GM18873 (cell line): ENCODE results near the gene PRRX2.

Experiments
- ATAC-seq: cut with Tn5 transposase; IDR thresholded peaks from one replicate; pipeline ENCODE4 v1.9.1; 2021; ENCODE audit warnings: mild to moderate bottlenecking, moderate library complexity, moderate number of reproducible peaks; ENCODE audit not compliant: unreplicated experiment, low FRiP score

The PRRX2 gene

DNA sequence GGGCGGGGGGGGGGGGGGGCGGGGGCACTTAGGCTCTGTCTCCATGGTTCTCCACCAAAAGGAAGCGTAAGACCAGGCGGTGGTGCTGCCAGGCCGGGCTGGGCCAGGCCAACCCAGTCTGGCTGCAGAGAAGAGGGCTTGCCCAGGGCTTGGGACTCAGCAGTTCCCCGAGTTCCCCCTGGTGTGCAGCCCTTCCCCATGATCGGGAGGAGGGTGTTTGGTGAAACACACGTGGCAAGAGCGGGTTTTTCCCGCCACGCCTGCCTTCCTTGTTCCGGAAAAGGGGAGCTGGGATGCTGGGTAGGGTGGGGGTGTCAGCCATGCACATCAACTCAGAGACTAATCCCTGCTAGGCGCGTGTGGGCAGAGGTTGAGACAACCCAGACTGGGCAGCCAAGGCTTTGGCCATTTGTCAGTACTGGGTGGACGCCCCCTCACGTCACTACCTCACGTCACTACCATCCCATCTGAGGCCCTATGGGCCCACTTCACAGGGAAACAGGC, 32.9 kb downstream of the PRRX2 start:
- no peak for ATAC-seq

DNA sequence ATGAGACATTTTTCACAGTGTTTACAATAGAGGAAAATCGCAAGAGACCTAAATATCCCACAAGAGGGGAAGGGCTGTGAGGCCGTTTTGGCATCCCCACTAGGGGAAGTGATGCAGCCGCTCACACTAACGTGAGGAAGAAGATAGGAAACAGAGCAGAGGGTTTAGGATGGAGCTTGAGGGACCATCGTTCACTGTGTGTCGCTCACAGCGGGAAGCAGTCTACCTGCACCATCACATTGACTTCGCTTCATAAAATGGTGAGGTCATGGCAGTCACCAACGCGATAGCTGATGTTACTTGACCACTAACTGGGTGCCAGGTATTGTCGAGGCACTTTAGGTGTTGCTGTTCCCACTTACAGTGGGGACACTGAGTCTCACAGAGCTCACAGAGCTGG, 35.6 kb downstream of the PRRX2 start:
- no peak for ATAC-seq

DNA sequence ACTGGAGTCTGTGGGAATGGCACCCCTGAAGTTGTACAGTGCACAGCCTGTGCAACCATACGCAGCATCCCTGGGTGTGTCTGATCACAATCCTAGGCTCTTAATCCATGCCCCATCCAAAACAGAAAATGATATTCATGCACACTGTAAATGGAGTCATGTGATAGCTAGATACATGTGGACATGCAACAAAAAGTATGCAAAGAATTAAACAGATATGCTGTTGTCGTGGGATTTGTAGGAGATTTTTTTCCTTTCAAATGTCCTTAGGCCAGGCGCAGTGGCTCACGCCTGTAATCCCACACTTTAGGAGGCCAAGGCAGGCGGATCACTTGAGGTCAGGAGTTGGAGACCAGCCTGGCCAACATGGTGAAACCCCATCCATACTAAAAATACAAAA, 36.1 kb downstream of the PRRX2 start:
- no peak for ATAC-seq

DNA sequence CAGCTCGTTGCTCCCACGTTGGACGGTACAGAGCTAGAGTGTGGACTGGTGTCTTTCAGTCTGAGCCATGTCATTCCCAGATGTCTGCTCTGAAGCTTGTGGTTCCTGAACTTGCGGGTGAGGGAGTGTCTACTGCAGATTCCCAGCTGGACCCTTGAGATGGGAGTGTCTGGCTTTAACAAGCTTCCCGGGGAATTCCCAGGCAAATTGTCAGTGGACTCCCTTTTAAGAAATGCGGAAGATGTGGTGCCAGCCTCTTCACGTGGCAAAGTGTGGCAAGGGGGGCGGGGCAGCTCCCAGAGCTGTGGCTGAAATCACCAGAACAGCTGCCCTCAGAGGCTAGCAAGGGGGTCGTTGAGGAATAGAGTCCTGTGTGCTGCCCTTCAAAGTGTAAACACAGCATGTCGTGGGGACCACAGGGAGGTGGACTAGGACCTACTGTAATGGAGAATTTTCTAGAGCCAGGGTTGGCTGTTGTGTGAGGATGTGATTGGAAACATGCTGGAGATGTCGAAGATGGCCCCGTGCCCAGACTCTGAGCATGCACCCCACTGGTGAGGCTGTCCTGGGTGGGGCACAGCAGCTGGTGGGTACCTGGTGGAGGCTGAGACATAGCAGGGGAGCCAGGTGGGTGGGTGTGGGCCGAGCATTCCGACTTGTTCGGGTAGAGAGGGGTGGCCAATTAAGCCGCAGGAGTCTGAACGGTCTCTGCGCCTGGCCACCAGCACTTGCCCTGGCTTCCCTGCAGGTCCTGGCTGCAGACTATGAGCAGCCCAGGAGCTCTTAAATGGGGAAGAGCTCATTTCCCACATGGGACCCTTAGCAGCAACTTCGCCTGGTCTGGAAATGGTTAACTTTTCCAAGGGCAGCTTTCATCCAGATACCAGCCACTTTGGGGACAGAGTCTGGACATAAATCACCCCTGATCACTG, 37.4 kb downstream of the PRRX2 start:
- ATAC-seq = no peak

DNA sequence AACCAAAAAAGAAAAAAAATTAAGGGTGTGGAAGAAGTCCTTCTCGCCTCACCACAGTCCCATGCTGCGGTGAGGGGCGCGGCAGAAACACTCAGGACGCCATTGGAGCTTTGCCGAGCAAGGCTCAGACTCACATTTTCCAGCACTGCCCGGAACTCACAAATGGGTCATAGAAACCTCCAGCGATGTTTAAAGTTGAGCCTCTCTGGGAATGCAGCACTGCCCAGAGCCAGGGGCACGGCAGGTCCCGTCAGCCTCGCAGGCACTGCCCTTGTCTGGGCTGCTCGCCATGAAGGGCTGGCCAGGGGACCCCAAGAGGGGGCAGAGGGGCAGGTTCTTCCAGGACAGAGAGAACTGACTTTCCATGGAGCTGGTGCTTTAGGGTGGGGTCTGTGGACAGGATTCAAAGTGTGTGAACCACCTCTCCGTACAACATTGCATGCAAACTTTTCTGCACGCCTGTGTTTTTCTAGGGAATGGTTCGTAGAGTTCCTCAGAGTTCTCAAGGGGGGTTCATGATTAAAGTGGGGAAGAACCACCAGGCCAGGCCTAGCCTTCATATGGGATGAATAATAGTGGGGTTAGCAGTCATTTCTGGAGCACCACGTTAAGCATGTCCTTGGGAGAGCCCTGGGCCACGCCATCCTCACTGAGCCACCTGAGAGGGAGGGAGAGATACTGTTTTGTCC, 38.4 kb downstream of the PRRX2 start:
- ATAC-seq = no peak

DNA sequence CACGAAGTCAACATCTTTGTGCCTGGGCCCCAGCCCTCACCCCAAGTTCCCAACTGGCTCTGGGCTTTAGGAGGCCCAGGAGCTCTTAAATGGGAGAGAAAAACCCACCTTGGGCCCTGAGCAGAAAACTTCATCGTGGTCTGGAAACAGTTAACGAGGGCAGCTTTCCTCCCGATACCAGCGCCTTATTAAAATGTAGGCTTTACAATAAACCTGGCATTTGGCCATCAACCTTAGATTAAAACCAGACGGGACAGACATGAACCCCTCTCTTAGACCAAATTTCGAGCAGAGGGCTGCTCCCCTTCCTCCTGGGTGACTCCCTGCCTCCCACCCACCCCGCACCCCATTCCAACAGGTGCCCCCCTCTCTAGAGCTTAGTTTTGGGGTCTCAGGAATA, 39.4 kb downstream of the PRRX2 start:
- no peak for ATAC-seq

DNA sequence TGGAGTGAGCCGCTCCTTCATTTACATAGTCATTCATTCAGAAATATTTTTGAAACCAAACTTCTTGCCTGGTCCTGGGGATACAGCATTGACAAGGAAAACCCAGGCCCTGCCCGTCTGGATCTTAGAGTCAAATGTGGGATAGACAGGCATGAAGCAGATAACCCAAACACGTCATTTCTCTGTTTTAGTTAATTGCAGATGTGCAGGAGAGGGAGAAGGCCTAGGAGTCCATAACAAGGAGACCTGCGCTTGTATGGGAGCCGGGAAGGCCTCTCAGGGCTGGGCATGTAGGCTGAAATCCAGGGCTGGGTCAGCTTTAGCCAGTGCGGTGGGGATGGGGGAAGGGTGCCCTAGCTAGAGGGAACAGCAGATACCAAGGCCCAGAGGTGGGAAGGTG, 43.3 kb downstream of the PRRX2 start:
- no peak for ATAC-seq

DNA sequence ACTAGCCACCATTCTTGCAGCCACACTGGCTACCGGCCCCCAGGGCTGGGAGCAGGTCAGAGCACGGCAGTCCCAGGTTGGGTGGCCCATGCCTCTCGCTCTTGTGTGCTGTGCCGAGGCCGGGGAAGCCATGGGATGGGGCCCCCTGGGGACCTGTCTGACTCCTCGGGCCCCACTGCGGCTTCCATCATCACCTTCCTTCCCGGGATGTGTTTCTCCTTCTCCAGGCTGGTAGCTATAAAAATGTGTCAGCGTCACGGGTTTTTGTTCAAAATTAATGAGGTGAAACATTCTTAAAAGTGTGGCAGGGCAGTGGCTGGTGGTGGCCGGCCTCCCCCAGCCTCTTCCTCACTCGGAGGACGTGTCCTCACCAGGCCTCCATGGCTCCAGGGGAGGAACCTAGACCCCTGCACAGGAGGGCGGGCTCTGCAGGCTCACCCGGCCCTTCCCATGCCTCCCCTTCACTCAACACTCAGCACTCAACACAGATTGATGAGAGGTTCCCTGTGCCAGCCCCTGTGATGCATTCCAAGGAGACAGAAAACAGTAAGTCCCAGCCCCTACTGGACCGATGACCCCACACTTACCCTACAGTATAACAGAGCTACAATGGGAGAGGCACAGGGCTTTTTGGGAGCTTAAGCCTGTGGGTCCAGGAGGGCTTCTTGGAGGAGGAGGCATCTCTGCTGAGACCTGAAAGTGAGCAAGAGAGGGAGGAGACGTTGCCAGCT, 44.2 kb downstream of the PRRX2 start:
- ATAC-seq = no peak

DNA sequence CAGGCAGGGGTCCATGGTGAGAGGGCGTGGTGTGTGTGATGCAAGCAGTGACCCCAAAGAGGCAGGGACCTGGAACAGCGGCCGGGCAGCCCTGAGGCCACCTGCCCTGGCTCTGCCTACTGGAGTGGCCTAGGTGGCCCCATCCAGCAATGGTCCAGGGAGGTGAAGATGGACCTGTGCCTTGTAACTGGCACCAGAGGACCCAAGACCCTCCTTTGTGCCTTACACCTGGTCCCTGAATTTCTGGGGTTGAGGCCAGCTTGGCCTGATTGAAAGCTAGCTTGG, 44.7 kb downstream of the PRRX2 start:
- no peak for ATAC-seq

DNA sequence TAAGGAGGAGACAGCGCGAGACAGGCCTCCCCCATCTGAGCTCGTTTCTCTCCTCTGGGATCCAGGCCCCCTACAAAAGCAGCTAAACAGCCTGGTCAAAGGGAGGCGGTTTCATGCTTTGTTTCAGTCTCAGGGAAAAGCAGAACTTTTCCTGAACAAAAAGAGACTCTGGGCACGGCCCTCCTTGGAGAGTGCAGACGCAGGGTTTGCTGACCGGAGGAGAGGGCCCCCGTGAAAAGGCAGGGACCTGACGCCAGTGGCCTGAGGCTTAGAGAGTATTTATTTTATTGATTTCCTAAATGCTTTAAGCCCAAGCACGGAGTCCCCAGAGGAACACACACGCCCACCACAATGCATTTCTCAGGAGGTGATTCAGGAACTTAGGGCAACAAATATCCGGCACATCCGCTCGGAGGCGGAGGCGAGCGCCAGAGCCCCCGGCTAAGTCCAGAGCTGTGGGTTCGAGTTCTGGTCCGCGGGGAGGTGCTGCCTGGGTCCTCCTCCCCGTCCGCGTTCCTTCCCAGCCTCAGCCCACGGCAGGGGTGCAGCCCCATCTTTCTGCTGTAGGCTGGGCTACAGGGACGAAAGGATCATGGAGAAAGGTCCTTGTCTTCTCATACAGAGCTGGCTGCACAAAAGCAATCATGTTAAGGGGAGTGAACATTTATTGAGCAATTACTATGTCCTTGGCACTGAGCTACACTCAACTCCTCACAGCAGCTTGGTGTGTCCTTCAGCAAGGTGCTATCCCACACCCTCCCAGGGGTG, 47.4 kb downstream of the PRRX2 start:
- no peak for ATAC-seq

DNA sequence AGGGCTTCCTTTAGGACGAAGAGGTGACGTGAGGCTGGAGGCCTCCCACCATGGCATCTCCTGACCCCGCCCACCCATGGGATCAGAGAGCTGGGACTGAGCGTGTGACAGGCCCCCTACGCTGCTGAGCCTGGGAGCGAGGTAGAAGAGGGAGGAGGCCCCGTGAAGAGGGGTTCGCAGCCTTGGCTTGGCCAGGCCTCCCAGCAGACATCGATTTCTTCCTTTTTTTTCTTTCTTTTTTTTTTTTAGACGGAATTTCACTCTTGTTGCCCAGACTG, 47.9 kb downstream of the PRRX2 start:
- no peak for ATAC-seq

DNA sequence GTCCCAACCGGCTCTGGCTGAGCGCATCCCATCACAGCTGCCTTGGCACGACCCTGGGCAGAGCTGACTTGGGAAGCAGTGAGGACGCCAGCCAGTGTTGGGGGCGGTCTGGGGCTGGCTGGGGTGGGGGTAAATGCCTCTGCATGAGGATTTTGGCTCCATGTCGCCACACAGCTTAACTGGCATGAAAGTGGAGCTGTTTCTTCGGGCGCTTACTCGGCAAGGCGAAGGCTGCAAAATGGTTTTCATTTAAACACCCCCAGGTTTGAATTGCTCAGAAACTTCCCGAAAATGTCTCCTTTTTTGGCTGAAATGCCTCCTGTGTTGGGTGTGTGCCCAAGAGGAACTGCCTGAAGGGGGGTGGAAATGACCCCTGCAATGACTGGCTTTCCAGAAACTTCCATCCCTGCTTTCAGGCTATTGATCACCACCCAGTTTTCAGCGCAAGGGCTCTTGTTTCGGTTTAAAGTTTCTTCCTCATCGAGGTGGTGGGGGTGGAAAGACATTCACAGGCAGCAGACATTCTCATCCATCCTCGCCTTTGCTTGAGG, 49.1 kb downstream of the PRRX2 start:
- ATAC-seq = no peak

DNA sequence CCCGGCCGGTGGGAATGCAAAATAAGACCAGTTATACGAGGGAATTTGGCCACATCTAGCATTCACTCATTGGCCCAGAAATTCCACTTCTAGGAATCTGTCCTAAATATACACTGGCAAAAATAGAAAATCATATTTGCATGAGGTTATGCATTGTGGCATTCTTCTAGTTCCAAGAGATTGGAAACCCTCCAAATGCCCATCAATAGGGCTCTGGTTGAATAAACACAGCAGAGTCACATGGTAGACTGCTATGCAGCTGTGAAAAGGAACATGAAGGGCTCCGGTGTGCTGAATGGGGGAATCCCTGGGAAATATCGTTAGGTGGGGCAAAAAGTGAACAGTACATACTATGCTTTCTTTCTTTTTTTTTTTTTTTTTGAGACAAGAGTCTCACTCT, 50.6 kb downstream of the PRRX2 start:
- ATAC-seq = no peak

DNA sequence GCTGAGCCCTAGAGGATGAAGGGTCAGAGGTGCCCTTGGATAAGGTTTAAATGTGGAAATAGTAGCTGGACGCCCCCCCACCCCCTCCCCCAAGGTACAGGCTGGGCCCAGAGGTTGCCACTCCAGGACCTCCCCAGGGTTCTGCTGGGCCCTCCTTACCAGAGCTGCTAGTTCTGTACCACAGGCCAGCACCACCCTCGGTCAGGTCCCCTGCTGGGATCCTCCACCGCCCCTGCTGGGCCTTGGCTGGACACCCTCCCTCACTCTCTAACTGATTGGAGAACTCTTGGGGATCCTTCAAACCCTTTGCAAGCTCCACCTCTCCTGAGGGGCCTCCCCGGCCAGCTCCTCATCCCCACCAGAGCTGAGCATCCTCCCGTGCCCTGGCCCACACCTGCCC, 52.5 kb downstream of the PRRX2 start:
- ATAC-seq = no peak

DNA sequence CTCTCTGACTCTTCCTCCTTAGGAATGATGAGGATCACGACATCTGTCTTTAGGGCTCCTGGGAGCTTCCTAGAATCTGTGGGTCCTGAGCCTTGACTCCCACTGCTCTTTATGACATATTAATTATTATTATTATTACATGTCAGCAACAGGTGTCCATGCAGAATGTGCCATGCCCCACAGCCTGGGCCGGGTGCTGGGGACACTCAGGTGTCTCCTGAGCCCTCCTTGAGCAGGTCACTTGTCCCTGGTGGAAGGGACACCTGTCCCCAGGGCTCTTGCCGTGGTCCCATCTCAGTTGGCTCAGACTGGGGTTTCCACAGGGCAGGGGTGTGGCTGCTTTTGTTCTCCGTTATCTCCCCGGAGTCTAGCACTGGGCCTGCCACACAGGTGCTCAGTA, 53.2 kb downstream of the PRRX2 start:
- no peak for ATAC-seq

DNA sequence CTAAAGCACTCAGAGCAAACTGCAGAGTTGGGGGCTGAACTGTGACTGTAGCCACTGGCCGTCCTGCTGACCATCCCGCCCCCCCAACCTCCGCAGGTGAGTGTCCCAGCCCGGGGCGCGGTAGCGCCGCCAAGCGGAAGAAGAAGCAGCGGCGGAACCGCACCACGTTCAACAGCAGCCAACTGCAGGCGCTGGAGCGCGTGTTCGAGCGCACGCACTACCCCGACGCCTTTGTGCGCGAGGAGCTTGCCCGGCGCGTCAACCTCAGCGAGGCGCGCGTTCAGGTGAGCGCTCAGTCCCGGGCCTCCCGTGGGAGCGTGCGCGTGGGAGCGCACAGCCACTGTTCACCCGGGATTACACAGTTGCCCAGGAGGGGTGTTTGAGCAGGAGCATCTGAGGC, 53.7 kb downstream of the PRRX2 start:
- no peak for ATAC-seq

DNA sequence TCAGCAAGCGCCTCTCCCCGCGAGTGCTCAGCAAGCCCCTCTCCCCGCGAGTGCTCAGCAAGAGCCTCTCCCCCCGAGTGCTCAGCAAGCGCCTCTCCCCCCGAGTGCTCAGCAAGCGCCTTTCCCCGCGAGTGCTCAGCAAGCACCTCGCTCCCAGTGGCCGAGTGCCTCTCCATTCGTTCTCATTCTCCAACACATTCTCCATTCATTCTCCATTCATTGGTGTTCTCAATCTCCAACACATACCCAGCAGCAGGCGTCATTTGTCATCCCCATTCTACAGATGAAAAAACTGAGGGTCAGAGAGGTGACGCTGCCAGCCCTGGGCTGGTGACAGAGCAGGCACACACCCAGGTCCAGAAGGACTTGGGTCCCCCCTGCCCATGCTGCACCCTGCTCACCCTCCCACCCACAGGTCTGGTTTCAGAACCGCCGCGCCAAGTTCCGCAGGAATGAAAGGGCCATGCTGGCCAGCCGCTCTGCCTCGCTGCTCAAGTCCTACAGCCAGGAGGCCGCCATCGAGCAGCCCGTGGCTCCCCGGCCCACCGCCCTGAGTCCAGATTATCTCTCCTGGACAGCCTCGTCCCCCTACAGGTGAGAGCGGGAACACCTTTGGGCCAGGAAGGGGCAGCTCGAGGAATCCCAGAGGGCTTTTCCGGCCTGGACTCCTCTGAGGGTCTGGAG, 54.9 kb downstream of the PRRX2 start:
- no peak for ATAC-seq

DNA sequence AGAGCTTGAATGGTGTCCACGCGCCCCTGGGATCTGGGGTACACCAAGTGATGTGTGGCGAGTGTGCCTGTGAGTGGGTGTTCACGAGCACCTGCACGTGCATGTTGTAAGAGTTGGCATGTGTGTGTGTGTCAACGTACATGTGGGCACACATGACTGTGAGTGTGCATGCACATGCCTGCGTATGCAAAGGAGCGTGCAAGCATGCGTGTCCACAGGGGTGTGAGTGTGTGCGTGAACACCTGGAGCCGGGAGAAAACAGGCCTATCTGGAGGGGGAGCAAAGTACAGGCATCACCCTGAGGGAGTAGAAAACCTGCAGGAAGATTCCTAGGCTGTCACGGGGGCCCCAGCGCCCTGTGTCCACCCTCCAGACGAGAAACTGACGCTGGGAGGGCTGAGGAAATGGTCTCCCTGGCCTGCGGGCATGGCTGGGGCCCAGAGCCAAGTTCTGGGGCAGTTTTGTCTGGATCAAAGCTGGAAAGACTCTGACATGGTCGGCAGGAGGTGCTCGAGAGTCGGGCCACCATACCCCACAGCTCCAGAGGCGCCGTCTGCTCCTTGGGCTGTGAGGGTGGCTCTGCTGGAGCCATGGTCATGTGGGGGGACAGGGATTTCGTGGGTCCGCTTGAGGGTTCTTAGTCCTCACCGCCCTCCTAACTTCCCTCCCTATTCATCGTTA, 55.6 kb downstream of the PRRX2 start:
- no peak for ATAC-seq

DNA sequence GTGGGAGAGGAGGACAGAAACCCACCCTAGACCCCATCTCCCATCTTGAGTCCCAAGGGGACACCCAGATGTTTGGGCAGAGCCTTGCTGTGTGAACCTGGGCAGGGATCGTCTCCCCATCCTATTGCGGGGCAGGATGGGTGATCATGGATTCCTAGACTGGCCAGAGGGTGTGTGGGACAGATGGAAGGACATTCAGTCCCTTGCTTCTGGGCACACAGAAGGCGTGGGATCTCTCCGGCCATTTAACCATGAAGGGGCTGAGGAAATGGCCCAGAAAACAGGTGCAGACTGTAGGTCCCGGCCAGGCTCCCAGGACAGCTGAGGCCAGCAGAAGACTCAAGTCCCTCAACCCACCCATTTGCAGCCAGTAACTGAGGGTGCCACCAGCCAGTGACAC, 57.5 kb downstream of the PRRX2 start:
- ATAC-seq = no peak
